GM19372 (cell line): ENCODE measurements around the gene ZDHHC14.
A peak's percentile ranks its signal among the peaks of the same experiment; 100 is the strongest.
"Not testable (repeated sequence)": the region's sequence is repeated elsewhere in the genome, so short reads cannot be mapped to it uniquely, and the experiment has no call there.

ENCODE experiments used
- ATAC-seq: cut with Tn5 transposase; IDR thresholded peaks from one replicate; pipeline ENCODE4 v1.9.1; 2021; ENCODE audit warnings: mild to moderate bottlenecking, low read depth, moderate library complexity; ENCODE audit not compliant: unreplicated experiment

Gene ZDHHC14

GRCh38 chr6:157560063-157560462 is 179.1 kb downstream of the ZDHHC14 start:
- ATAC-seq, result not testable (repeated sequence)

DNA sequence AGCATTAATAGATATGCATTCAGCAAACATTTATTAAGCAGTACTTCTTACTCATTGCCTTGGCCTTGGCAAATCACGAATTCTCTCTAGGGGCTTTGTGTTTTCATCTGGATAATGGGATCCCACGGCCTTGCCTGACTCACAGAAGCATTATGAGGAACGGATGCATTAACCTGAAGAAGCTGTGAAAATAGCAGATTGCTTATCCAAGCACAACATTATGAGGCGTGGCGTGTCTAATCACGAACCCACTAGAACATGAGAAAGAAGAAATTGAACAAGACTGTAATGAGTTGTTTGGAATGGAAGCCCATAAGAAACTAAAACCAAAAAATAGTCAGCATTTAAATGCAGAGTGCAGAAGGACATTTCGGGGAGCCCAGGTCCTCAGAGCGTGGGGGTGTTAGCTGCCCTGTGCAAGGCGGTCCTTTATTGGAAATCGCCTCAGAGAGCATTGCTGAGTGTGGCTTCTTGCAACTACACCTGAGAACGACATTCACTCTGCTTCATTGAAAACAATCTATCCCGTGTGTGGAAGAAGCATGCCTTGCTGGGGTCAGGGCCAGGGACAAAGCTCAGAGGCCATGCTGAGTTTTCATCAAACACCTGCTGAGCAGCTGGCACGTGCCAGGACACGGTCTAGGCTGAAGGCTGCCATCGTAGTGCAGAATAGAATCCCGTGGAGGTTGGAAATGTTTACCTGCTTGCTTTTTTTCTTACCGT is 179.9 kb downstream of the ZDHHC14 start:
- ATAC-seq, result no peak

DNA sequence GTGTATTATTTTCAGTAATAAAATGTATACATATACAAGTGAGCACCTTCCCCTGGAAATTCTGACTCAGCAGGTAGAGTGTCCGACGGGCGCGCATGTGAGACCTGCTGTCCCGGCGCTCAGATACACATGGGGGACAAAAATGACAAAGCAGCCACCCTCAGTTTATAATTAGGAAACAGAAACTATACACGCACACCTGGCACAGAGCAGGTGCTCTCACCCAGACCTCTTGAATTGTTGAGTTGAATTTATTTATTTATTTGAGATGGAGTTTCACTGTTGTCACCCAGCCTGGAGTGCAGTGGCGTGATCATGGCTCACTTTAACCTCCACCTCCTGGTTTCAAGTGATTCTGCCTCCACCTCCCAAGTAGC is 180.4 kb downstream of the ZDHHC14 start:
- ATAC-seq, result peak; percentile 33

DNA sequence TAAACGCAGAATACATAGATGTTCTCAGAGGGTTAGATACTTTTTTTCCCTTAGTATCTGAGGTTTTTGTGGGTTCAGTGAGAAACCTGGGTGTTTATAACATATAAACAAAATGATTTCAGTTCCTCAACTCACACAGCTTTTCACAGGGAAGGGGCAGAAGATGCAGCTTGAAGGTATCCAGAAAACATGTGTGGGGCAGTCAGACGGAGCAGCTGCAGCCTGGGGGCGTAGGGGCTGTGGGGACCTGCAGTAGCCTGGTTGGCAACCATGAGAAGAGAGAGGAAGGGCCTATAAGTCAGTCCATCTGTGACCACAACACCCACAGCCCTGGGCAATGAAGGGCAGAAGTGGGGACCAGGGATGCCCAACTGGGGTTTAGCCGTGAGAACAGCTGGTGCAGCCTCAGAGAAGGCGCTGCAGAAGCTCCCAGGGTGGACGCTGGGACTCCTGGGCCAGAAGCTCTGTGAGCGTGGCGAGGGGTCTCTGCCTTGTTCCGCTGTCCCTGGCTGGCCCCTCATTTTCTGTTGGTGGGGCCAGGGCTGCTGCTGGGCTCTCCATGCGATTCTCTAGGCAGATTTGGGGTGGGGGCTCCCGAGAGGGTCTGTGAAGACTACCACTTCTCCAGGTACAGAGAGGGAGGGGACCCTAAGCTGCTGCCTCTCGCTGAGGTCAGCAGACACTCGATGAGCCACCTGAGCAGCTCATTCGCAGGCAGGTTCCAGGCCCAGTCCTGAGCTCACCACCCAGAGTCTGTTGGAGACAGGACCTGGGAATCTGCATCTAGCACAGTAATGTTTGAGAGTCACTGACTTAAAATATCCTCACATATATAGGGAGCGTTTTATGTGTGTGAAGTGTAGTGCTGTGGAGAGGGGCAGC is 181.2 kb downstream of the ZDHHC14 start:
- peak; percentile 38 for ATAC-seq

- ATAC-seq, result no peak
Observed at GRCh38 chr6:157562997-157563396, 182.0 kb downstream of the ZDHHC14 start.

- ATAC-seq, result peak; percentile 46
Observed at GRCh38 chr6:157563611-157564284, 182.8 kb downstream of the ZDHHC14 start.

DNA sequence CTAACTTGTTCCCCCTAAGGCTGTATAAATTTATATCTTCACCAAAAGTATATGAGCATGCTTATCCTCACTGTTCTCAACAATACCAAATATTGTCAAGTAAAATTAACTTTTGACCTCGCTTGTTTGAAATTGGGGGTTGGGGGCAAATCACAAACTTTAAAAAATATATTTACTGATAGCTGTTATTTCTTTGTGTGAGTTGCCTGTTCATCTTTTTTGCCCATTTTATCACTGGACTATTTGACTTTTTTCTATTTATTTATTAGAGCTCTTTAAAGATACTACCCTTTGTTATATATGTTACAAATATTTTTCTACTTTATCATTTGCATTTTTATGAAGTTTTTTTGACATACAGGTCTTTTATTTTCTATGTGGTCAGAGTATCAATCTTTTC is 187.7 kb downstream of the ZDHHC14 start:
- ATAC-seq, result no peak

- no peak for ATAC-seq
Observed at GRCh38 chr6:157569543-157569942, 188.6 kb downstream of the ZDHHC14 start.

GRCh38 chr6:157570104-157570503 is 189.1 kb downstream of the ZDHHC14 start:
- no peak for ATAC-seq

GRCh38 chr6:157570752-157571151 is 189.8 kb downstream of the ZDHHC14 start:
- ATAC-seq, result no peak

- ATAC-seq, result peak; percentile 56
Observed at GRCh38 chr6:157571269-157571668, 190.3 kb downstream of the ZDHHC14 start.

GRCh38 chr6:157571950-157572349 is 191.0 kb downstream of the ZDHHC14 start:
- ATAC-seq, result no peak

- ATAC-seq, result no peak
Observed at GRCh38 chr6:157574851-157575424, 193.9 kb downstream of the ZDHHC14 start.

DNA sequence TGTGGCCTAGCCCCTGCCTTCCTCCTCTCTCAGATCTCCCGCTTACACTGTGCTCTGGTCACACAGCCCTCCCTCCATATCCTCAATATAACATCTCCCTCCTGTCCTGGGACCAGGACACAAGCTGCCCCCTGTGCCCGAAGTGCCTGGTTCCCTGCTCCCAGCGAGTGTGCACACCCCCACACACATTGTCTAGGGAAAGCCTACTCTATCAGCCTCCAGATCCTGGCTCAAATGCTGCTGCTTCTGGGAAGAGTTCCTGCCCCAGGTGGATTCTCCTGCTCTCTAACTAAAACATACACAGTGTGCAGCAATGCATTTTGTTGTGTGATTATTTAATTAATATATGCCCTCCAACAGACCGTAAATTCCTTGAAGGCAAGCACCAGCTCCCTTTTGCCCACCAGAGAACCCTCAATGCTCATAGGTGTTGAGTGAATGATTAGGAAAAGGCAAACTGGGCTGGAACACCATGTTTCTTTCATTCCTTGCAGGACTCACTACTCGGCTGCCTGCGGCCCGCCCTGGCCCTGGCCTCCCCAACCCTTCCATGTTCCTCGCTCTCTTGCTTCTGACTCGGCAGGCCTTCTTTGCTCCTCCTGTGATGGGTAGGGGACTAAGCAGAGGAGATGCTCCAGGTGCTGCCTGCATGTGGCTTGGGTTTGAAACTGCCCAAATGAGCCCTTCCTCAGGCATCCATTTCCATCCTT is 194.6 kb downstream of the ZDHHC14 start:
- ATAC-seq, result no peak

- ATAC-seq, result not testable (repeated sequence)
Observed at GRCh38 chr6:157576991-157577390, 196.0 kb downstream of the ZDHHC14 start.

- not testable (repeated sequence) for ATAC-seq
Observed at GRCh38 chr6:157578527-157578926, 197.5 kb downstream of the ZDHHC14 start.

- no peak for ATAC-seq
Observed at GRCh38 chr6:157579467-157580031, 198.6 kb downstream of the ZDHHC14 start.

- no peak for ATAC-seq
Observed at GRCh38 chr6:157584036-157584435, 203.0 kb downstream of the ZDHHC14 start.

- no peak for ATAC-seq
Observed at GRCh38 chr6:157585274-157586087, 204.5 kb downstream of the ZDHHC14 start.
